Heart right ventricle (tissue), 16 donors: Measurements from ENCODE around the gene LARP4B. TPM values are rescaled to one million over a fixed set of nuclear protein-coding genes. Genes with fewer than 3 reads are reported as not detected.

Experiments used
- ATAC-seq, 8 donors: fragments of 200-7000 bp; cut with Tn5 transposase; one replicate each; pipeline ENCODE4 v1.9.1; 2020; ENCODE audit warnings: mild to moderate bottlenecking in 8 of 8, moderate library complexity in 8 of 8, moderate number of reproducible peaks in 1 of 8
- DNase-seq, 2 donors: peaks; one replicate each; pipeline ENCODE4 v3.0.0-alpha.2; 2020
- H3K27ac ChIP-seq, 10 donors: fragments of 200-600 bp; sonication (generic) in 2 of 10; one replicate each; pipeline versions ENCODE4 v1.5.0 to v1.8.0; 2020 to 2022; ENCODE audit warnings: mild to moderate bottlenecking in 3 of 10
- H3K27me3 ChIP-seq, 7 donors: fragments of 200-600 bp; one replicate each; pipeline ENCODE4 v1.8.0; 2021 to 2022; ENCODE audit warnings: mild to moderate bottlenecking in 2 of 7
- H3K36me3 ChIP-seq, 9 donors: fragments of 200-600 bp; sonication (generic) in 1 of 9; one replicate each; pipeline versions ENCODE4 v1.5.0 to v1.8.0; 2020 to 2022; ENCODE audit warnings: mild to moderate bottlenecking in 2 of 9
- H3K4me1 ChIP-seq, 9 donors: fragments of 200-600 bp; sonication (generic) in 1 of 9; one replicate each; pipeline versions ENCODE4 v1.5.0 to v1.8.0; 2020 to 2022; ENCODE audit warnings: mild to moderate bottlenecking in 4 of 9
- H3K4me3 ChIP-seq, 10 donors: fragments of 200-600 bp; sonication (generic) in 2 of 10; one replicate each; pipeline versions ENCODE4 v1.5.0 to v1.8.0; 2020 to 2022; ENCODE audit warnings: mild to moderate bottlenecking in 7 of 10, moderate library complexity in 2 of 10
- H3K9me3 ChIP-seq, 11 donors: fragments of 200-600 bp in 10 of 11; sonication (generic) in 2 of 11; one replicate each; pipeline versions ENCODE4 v1.5.0 to v1.8.0; 2013 to 2022; ENCODE audit warnings: mild to moderate bottlenecking in 2 of 11, control low read depth in 1 of 11, moderate library complexity in 1 of 11
- CTCF ChIP-seq, 9 donors: fragments of 200-600 bp; sonication (generic) in 2 of 9; IDR thresholded peaks; one replicate each; pipeline versions ENCODE4 v1.5.0 to v1.8.0; 2021 to 2022; ENCODE audit warnings: antibody characterized with exemption in 9 of 9, mild to moderate bottlenecking in 5 of 9, moderate library complexity in 1 of 9
- WGBS, 2 donors: extraction: QIAGEN DNeasy Blood & Tissue Kit; methylation state at CpG; one replicate each; pipeline ENCODE4 v1.1.7; 2013; ENCODE audit warnings: inconsistent platforms in 1 of 2; 5-methylcytosine and 5-hydroxymethylcytosine counted together
- intact Hi-C, 10 donors: fragments of 100-400 bp; cut with DNase I; formaldehyde crosslinking; loops; one replicate each; pipeline versions ENCODE4 v1.11.1 to v1.14.2; 2022
- polyA plus RNA-seq, 2 donors: library from polyadenylated mRNA; stranded (reverse); fragments of 200-250 nt; gene quantifications; one replicate each; pipeline ENCODE4 v1.2.3, GENCODE V29; 2013
- total RNA-seq, 10 donors: library from RNA; stranded (reverse); fragmentation: NEBNext Ultra II Directional in 3 of 10; extraction: Animal tissue kit (Norgen Biotek cat#: 25700) in 3 of 10; gene quantifications; one replicate each; pipeline versions ENCODE4 v1.2.1 to v1.2.4, GENCODE V29; 2021 to 2023
- donor health status: Arrhythmogenic right ventricular cardiomyopathy.
- donor health status: ischemic (EF 13 %, LVEDD 7.1; RV severe dilation, severe dysfunction).
- donor health status: healthy with polysubstance abuse.
- donor health status: DM: no; HTN: yes; CAD: no.
- donor health status: DM: no; HTN: no; CAD: no.
- donor health status: ischemic (EF 25% LVEDD 6.9; RV normal size, moderate dysfunction).
- donor health status: ischemic (EF 25% LVEDD 5.7; RV mildly dilated, moderate dysfunction).
- donor health status: healthy.
- donor health status: DM: yes; HTN: yes; CAD: no.
- donor health status: Ischemic cardiomyopathy.
- donor health status: ischemic (EF 35%, LVEDD 5.7; RV mildly dilated, moderate dysfunction).
- donor health status: nonischemic (EF 11% LVEDD 7.7; RV severe dilation, severe dysfunction).
- donor health status: DM: yes; HTN: yes; CAD: no.
- donor health status: PGD.
- donor health status: ischemic (EF 29% LVEDD 5.4; RV normal size, mild dysfunction).
- donor health status: nonischemic (EF 23%, LVEDD 6.1; RV moderate dilation, normal function).

Gene LARP4B
- total and polyA plus RNA-seq, 12 donors = 10.6 to 82.6 (median 61.9) TPM

- no peak for DNase-seq
- no peak for TF ChIP-seq CTCF (IDR thresholded peaks at IDR 0.05)
- Histone ChIP-seq H3K4me1 (peaks cover 13 to 41% (median 30%) of the 10 kb centered on the region in 9 donors), H3K36me3 (peaks cover 0 to 100% (median 52%) of the 10 kb centered on the region in 9 donors), H3K9me3 (no peaks in the 10 kb centered on the region), H3K27ac (peak overlapping the region in 5 of 10 donors; percentile 5 to 61 (median 45)), H3K4me3 (no peak overlapping the region), H3K27me3 (no peaks in the 10 kb centered on the region)
- WGBS, 2 donors = 64 to 74% methylated on average over 9 of the region's 9 CpGs
- intact Hi-C loops = no loop called here
- ATAC-seq = no peak
Measured at GRCh38 chr10:819326-819725, 112.2 kb downstream of the LARP4B start.

DNA sequence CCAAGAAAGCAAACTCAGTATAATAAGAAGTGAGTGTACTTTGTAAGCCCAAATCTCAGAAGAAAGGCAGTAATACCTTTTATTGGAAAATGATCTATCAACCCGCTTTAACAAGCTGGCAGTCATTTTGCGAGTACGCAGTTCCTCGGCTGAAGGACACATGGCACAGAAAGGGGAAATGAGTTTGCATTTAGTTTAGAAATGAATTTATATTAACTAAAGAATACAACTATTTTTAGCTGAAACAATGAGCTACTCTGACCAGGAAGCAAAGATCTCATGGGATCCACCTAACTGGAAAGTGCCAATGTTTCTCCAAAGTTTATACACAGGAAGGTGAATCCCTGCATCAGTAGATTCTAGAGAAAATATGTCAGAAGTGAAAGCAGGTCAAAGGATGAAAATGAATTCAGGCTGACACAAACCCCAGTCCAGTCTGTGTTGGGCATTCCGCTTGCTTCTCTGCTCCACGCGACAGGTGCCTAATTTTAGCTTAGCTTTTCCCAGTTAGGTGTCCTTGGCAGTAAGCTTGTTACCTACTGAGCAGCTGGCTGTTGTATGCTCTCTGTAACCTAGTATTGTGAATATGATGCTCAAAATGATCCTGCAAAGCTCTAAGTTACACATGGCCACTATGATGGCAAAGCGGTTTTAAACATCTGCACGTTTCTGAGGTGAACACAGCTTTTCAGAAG is 112.8 kb downstream of the LARP4B start:
- DNase-seq = no peak
- Histone ChIP-seq H3K27me3 (no peaks in the 10 kb centered on the region), H3K27ac (peak overlapping the region in 7 of 10 donors; percentile 5 to 61 (median 44)), H3K36me3 (peaks cover 0 to 100% (median 49%) of the 10 kb centered on the region in 9 donors), H3K4me1 (peaks cover 13 to 41% (median 30%) of the 10 kb centered on the region in 9 donors), H3K9me3 (no peaks in the 10 kb centered on the region), H3K4me3 (no peak overlapping the region)
- intact Hi-C loops = no loop called here
- WGBS, 2 donors = 61 to 64% methylated on average over 9 of the region's 9 CpGs
- no peak for TF ChIP-seq CTCF (IDR thresholded peaks at IDR 0.05)
- peak in 4 of 8 donors; percentile 37 to 64 (median 59) for ATAC-seq

- Histone ChIP-seq H3K27ac (peak overlapping the region in 5 of 10 donors; percentile 5 to 61 (median 44)), H3K36me3 (peaks cover 0 to 100% (median 47%) of the 10 kb centered on the region in 9 donors), H3K27me3 (no peaks in the 10 kb centered on the region), H3K4me1 (peaks cover 13 to 41% (median 30%) of the 10 kb centered on the region in 9 donors), H3K4me3 (no peak overlapping the region), H3K9me3 (no peaks in the 10 kb centered on the region)
- TF ChIP-seq CTCF (IDR thresholded peaks at IDR 0.05) = no peak
- ATAC-seq (peak in 2 of 8 donors; percentile 22 to 25), DNase-seq (no peak)
- intact Hi-C loops = no loop called here
- WGBS, 2 donors = 75 to 76% methylated on average over 2 of the region's 2 CpGs
Measured at GRCh38 chr10:818010-818409, 113.5 kb downstream of the LARP4B start.

GRCh38 chr10:817371-817770 is 114.1 kb downstream of the LARP4B start:
- WGBS, 2 donors = 54 to 57% methylated on average over 6 of the region's 6 CpGs
- Histone ChIP-seq H3K4me1 (peaks cover 13 to 41% (median 30%) of the 10 kb centered on the region in 9 donors), H3K36me3 (peaks cover 0 to 100% (median 42%) of the 10 kb centered on the region in 9 donors), H3K9me3 (no peaks in the 10 kb centered on the region), H3K27me3 (no peaks in the 10 kb centered on the region), H3K27ac (peak overlapping the region in 5 of 10 donors; percentile 9 to 61 (median 45)), H3K4me3 (no peak overlapping the region)
- peak in 5 of 8 donors; percentile 15 to 51 (median 27) for ATAC-seq
- no peak for DNase-seq
- no peak for TF ChIP-seq CTCF (IDR thresholded peaks at IDR 0.05)
- intact Hi-C loops = no loop called here
